Activated gamma-delta T cell (primary cell): ENCODE data around the gene NTM.

Source experiments
- DNase-seq: peaks from one replicate; lab custom pipeline; 2025; lab: John Stamatoyannopoulos, UW

Gene NTM

GRCh38 chr11:131822506-131822905 is 452.1 kb downstream of the NTM start:
- no peak for DNase-seq

GRCh38 chr11:131823772-131824171 is 453.4 kb downstream of the NTM start:
- no peak for DNase-seq

GRCh38 chr11:131824771-131825170 is 454.4 kb downstream of the NTM start:
- no peak for DNase-seq

- DNase-seq = no peak
These were observed 457.0 kb downstream of the NTM start for GRCh38 chr11:131827430-131827829.

DNA sequence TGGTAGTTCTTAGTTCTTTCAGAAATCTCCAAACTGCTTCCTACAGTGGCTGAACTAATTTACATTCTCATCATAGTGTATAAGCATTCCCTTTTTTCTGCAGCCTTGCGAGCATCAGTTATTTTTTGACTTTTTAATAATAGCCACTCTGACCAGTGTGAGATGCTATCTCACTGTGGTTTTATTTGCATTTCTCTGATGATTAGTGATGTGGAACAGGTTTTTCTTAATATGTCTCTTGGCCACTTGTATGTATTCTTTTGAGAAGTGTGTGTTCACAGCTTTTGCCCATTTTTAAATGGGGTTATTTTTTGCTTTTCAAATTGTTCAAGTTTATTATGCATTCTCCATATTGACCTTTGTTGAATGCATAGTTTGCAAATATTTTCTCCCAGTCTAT is 459.3 kb downstream of the NTM start:
- DNase-seq = no peak

DNA sequence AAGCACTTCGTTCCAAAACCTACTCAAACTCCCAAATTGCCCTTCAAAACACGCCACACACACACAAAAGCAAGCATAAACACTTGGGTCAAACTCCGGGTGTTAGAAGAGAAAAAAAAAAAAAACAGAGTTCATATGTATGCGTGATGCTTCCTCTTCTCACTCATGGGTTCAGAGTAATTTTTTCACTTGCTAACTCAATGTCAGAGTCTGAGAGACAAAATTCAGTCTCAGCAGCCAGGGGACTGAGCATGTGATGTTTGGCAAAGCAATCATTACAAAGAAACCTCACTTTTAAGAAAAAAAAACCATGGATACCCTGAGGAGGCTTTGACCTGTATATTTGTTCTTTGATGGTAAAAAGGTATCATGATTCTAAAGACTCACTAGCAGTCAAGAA is 461.7 kb downstream of the NTM start:
- no peak for DNase-seq

GRCh38 chr11:131833366-131833765 is 463.0 kb downstream of the NTM start:
- no peak for DNase-seq

DNA sequence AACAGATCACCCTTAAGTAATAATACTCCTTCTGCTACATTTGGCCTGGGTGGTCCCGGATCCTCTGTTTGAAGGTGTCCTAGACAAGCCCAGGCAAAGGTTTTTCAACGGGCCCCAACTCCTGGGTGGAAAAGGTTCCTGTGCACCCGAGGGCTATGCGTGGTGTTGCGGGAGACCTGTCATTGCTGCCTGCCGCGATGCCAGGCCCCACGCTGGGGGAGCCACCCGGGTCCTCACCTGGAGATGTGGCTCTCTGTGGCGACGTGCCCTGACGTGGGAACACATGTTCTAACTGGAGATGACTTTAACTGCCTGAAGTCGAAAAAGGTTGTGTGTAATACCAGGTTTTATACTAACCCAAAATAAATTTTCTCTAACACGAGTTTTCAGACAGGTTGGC is 467.1 kb downstream of the NTM start:
- DNase-seq = no peak

GRCh38 chr11:131838016-131838415 is 467.6 kb downstream of the NTM start:
- DNase-seq = no peak

DNA sequence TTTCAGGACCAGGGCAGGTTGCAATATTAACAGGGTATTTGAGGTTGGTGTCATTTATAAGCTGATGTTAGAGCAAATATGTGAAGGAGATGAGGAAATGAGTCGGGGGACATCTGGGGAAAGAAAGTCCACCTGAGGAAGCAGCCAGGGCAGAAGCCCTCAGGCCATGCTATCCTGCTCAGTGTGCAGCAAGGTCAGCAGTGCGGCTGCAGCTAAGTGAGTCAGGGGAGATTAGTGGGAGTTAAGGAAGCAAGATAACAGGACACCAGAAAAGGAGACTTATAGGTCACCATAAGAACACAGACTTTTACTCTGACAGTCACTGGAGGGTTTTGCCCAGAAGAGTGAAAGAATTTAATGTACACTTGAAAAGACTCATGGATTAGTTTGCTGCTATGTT is 468.9 kb downstream of the NTM start:
- DNase-seq = no peak

- DNase-seq = no peak
These were observed 470.1 kb downstream of the NTM start for GRCh38 chr11:131840545-131840944.

GRCh38 chr11:131841028-131841427 is 470.6 kb downstream of the NTM start:
- no peak for DNase-seq

DNA sequence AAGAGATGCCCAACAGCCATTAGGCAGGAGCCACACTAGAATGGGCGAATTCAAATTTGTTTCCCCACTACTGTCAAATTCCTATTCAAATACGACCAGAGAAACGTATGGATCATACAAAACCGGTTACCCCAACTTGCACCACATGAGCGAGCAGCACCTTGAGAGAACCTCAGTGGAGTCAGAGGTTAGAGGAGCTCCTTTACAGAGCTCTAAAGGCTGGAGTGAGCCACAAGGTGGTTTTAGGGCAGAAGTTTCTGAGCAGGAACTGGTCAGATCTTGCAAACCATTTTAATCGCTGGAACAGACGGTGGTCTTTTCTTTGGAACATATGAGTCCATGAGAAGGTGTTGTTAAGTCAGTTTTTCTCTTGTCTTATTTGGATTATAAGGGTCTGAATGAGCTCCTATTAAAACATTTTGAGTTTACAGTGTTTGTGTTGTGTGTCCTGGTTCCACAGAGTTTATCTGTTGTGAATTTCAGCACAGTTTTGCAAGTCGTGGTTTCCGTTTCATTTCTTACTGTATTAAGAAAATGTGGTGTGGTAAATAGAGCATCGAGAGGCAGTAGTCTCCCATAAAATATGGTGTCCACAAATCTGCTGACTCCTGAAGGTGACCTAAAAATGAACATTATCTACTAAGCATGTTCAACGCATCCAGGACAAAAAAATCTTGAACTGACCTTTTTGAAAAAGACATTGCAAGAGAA is 471.7 kb downstream of the NTM start:
- DNase-seq = no peak

DNA sequence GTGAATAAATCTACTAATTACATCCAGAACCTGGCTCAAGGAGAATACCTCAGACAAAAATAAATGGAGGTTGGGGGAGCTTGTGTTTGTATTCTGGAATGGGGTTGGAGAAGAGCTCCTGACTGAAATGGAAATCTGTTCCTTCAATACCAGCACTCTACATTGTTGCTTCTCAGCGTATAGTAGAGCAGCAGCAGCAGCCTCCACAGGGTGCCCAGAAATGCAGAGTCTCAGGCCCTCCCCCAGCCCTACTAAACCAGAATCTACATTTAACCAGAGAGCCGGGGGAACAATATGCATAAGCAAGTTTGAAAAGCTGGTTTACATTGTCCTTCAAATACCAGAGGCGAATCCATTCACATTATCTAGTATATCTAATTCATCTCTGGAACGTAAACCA is 474.8 kb downstream of the NTM start:
- no peak for DNase-seq

DNA sequence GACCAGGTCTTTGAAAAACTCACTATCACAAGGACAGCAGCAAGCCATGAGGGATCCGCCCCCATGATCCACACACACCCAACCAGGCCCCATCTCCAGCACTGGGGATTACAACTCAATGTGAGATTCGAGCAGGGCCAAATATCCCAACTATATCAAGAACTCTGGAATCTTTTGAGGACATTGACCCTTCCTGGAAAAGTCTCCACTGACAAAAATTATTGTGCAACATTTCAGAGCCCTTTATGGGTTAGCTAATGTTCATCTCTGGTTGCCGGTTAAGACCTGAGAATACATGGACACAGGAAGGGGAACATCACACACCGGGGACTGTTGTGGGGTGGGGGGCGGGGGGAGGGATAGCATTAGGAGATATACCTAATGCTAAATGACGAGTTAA is 479.1 kb downstream of the NTM start:
- no peak for DNase-seq

DNA sequence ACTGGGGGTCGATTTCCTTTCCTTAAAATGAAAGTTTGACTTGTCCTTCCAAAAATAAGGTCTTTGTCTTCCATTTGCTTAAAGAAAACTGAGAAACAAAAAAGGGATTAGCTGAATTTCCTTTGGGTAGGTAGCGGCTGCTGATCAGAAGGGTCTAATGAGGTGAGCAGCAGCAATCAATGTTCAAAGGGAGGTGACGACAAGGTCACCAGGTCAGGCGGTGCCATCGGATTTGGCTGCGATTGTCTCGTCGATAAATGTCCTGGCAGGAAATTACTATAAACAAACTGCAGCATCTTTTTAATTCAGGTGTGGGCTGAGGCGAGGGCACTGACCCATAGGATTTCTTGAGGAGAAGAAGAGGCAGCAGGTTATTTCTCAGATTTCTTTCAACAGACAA is 480.1 kb downstream of the NTM start:
- no peak for DNase-seq

GRCh38 chr11:131851964-131852755 is 481.7 kb downstream of the NTM start:
- no peak for DNase-seq

GRCh38 chr11:131852757-131853156 is 482.3 kb downstream of the NTM start:
- DNase-seq = no peak

DNA sequence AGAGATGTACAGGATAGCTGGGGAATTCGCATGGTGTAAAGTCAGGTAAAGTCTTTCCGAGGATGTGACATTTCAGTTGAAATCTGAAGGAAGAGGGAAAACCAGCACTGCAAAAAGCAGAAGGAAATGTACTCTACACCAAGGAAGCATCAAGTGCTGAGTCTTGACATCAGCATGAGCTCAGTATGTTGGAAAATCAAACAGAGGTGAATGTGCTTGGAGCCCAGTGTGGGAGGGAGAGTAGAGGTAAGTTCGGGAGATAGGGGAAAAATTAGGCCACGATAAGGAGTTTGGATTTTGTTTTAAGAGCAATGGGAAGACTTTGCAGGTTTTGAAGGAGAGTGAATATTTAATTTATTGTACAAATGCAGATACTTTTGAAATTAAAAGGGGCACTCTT is 484.0 kb downstream of the NTM start:
- DNase-seq = no peak

DNA sequence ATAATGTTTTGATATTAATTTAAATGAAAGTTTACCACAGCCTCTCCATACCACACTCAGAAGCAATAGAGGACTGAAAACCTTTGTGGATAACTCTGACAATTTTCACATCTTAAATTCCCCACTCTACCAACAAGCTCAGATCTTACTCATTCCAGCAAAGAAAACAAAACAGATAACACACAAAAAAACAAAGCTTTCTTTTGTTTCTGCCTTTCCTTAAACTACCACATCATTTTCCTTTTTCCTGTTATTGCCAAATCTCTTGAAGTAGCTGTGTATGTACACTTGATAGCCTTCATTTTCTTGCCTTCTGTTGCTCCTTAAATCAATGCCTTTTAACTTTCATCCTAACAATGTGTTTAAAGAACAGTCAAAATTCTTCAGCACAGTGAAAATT is 484.9 kb downstream of the NTM start:
- no peak for DNase-seq

- DNase-seq = no peak
These were observed 486.8 kb downstream of the NTM start for GRCh38 chr11:131857246-131857645.

- DNase-seq = no peak
These were observed 488.1 kb downstream of the NTM start for GRCh38 chr11:131858505-131858904.

DNA sequence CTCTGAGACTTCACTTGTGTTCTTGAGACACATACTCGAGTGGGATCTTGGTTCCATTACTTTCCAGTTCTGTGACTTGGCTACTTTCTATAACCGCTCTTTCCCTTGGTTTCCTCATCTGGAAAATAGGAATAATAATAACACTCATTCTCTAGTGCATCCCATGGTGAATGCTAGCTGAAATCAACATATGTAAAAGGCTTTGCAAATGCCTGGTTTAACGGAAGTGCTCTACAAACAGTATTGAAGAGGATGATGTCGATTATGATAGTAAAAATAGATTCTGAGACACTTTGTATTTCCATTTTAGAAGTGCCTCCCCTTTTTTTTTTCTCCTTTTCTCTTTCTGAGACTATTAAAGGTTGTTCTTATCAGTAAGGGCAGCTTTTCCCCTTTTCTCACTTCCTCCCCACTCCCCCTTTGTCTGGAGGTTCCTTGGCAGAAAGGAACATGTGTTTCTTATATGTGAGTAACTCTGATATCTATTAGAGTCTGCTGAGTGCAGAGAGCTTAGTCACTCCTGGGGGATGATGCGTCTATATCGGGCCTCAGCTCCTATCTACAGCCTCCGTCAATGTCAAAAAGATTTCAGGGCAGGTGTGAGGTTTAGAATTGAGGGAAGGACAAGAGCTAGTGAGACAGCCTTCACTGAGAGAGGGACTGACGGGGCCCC is 489.3 kb downstream of the NTM start:
- no peak for DNase-seq
